ENCODE measurements around the gene GGT6.

DNA sequence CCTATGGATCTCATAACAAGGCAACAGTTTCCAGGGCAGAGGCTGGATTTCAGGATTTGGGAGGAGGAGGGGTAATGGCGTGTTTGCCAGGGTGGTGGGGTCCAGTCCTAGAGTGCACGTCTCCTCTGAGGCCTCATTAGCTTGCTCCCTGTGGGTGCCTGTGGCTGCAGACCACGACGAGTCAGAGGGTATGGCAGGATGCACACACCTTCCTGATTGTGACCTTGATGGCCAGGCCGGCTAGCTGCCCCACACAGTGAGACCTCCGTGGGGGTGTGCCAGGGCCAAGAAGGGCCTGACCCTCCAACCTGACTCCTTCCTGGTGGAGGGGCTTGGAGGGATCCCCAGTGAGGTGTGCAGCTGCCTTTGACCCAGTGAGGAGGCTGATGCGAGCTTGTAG lies 19.9 kb upstream of the GGT6 start:
- TF ChIP-seq, protein P1, sequence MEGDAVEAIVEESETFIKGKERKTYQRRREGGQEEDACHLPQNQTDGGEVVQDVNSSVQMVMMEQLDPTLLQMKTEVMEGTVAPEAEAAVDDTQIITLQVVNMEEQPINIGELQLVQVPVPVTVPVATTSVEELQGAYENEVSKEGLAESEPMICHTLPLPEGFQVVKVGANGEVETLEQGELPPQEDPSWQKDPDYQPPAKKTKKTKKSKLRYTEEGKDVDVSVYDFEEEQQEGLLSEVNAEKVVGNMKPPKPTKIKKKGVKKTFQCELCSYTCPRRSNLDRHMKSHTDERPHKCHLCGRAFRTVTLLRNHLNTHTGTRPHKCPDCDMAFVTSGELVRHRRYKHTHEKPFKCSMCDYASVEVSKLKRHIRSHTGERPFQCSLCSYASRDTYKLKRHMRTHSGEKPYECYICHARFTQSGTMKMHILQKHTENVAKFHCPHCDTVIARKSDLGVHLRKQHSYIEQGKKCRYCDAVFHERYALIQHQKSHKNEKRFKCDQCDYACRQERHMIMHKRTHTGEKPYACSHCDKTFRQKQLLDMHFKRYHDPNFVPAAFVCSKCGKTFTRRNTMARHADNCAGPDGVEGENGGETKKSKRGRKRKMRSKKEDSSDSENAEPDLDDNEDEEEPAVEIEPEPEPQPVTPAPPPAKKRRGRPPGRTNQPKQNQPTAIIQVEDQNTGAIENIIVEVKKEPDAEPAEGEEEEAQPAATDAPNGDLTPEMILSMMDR (IDR thresholded peaks at IDR 0.05): no peak
- TF ChIP-seq POLR2A (IDR thresholded peaks at IDR 0.05): no peak
